Left forelimb (tissue), 1 donor: Measurements from ENCODE around the gene ADCY2.

Source experiments
- DNase-seq: peaks from one replicate; pipeline ENCODE4 v3.0.0-alpha.2; 2018; ENCODE audit warnings: low spot score

ADCY2 gene

GRCh38 chr5:7667216-7667767 is 271.4 kb downstream of the ADCY2 start:
- no peak for DNase-seq

DNA sequence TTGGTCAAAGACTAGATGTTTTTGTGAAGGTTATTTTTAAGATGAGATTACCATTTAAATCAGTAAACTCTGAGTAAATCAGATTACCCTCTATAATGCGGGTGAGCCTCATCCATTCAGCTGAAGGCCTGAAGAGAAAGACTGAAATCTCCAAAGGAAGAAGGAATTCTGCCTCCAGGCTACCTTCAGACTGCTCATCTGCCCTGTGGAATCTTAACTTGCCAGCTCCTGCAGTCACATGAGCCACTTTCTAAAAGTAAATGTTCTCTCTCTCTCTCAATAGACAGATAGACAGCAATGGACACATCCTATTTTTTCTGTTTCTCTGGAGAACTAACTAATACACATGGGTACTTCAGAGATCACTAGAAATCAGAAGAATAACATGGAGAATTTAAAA is 272.2 kb downstream of the ADCY2 start:
- no peak for DNase-seq

DNA sequence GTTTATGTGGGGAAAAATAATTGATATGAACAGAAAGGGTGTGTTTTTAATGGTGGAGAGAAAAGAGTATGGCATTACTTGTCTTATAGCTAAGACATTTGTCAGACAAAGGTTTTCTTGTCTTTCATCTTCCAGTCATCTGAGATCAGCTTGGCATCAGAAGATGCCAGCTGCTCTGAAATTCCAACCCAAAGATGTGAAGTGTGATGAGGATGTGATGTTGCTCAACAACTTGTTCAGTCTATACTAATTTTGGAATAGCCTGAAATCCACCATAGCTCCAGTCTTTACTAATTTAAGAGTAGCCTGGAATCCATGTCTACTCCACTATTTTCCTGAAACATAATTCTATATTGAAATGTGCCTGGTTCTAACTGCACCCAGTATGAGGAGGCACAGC is 272.7 kb downstream of the ADCY2 start:
- no peak for DNase-seq

DNA sequence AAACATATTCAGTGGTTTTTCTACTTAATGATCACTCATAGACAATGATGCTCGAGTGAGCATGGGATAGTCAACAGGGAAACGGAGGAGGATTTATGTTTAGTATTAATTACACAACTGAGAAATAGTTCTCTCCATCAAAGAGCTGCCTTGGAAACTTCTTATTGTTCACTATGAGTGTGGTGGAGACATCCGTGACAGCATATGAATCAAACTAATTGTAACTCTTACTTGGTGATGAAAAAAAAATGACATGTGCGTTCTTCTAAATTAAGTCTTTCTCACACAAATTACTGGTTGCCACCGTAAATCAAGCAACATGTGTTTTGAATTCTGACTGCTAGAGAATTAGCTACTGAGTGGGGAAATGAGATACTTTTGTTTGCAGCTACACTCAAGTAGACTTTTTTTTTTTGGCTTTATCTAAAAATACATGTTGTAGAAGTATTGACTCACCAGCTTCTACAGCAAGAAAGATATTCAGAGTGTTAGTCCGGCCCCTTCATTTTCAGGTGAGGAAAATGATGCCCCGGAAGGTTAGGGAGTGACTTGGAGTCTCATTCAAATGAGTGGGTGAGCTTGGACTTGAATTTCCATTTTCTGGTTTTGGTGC is 275.5 kb downstream of the ADCY2 start:
- DNase-seq = no peak

- DNase-seq = no peak
Measured at GRCh38 chr5:7673658-7674057, 277.7 kb downstream of the ADCY2 start.

- DNase-seq = no peak
Measured at GRCh38 chr5:7676455-7676854, 280.5 kb downstream of the ADCY2 start.

- DNase-seq = no peak
Measured at GRCh38 chr5:7678030-7678429, 282.1 kb downstream of the ADCY2 start.

- no peak for DNase-seq
Measured at GRCh38 chr5:7679663-7680062, 283.7 kb downstream of the ADCY2 start.

GRCh38 chr5:7680260-7680659 is 284.3 kb downstream of the ADCY2 start:
- DNase-seq = no peak

DNA sequence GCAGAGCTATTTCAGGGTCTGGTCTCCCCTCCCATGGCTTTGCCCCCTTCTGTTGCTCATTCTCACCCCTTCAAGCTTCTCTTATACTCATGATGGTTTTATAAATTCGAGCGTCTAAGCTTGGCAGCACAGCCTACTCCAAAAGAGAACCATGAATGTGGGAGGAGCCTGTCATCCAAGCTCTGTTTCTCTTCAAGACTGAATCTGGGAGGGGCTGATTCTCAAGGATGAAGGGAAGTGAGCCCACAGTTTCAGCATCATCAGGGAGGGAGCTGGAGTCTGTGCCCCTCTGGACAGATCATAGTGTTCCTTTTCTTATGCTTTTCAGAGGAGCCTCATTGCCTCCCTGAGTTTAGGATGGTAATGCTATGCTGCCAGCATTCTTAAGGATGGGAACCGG is 286.4 kb downstream of the ADCY2 start:
- DNase-seq = no peak

DNA sequence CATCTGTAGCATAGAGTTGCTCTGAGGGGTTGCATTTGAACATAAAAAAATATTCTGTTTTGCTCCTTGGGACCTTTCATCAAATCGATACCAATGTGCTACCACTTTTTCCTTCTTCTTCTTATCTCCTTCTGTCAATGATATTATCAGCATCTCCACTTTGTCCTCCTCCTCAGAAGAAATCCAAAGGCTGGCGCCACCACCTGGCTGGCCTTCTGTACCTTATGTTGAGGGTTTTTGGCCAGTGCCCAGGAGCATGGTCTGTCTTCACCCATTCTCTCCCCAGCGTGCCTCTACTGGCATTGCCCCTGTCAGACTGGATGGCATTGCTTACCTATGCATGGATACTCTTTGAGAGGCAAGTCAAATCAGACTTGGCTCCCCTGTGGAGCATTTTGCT is 287.8 kb downstream of the ADCY2 start:
- DNase-seq = no peak

DNA sequence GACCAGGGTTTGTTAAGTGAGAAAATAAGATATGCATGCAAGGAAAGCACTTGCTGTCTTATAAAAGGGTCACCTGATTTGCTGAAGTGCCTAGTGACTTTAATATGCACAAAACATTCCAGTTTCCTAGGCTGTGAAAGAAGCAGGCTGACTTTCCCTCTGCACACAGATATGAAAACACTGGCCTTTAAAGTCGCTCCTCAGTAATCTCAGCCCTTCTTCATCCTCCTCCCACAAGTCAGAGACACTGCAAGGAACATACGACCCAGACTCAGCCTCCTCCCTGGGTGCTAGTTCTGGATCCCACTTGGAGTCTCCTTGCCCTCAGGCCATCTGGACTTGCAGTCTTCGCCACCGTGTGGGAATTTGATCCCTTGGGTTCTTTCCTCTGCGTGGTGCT is 288.9 kb downstream of the ADCY2 start:
- DNase-seq = no peak

GRCh38 chr5:7686794-7687193 is 290.9 kb downstream of the ADCY2 start:
- DNase-seq = no peak

GRCh38 chr5:7690557-7690956 is 294.6 kb downstream of the ADCY2 start:
- no peak for DNase-seq

DNA sequence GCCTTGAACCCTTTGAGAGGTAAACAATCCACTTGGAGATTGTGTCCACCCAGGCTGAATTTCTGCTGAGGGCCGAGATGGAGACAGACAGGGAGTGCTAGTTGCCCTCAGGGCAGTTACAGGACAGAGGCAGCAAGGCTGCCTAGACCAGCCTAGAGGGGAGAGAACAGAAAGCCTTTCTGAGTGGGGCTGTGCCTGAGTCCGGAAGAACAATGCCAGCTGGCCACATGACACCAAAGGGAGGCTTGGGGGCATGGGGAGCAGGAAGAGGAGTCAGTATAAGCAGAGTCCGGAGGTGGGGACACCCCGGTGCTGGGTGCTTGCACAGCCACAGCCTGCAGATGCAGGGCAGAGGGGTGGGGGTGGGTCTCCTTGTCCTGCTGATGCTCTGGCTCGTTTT is 309.3 kb downstream of the ADCY2 start:
- no peak for DNase-seq

- DNase-seq = no peak
Measured at GRCh38 chr5:7705736-7706135, 309.8 kb downstream of the ADCY2 start.

DNA sequence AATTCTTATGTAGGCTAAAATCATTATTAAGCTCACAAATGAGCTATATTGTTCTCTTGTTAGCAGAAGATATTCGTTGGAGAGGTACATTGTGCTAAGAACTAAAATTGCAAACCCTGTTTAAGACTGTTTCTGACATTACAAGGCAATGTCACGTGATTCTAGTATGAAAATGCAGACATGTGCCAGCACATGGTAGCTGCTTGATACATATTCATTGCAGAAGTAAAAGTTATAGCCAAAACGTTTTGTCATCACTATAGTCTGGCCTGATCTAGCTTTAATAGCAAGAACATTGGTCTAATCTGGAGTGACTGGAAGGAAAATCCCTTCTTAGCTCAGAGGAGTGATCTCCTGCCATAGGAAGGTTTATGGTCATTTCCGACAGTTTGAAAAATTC is 310.3 kb downstream of the ADCY2 start:
- DNase-seq = no peak

DNA sequence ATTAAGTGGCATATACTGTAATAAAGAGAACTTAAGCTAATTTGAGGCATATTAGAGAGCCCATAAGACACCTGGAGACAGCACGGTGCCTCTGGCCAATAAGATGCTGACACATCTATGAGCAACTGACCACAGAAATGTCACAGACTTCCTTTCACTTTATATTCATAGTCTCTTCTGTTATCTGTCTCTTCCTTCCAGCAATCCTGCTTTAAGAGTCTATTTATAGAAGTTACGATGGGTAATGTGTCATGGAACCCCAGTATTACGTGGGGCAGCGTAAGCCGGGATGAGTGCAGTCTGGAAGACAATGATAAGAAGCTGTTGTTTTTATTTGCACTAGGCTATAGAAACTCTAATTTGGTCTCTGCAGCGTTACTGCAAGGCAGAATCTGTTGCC is 318.2 kb downstream of the ADCY2 start:
- no peak for DNase-seq

DNA sequence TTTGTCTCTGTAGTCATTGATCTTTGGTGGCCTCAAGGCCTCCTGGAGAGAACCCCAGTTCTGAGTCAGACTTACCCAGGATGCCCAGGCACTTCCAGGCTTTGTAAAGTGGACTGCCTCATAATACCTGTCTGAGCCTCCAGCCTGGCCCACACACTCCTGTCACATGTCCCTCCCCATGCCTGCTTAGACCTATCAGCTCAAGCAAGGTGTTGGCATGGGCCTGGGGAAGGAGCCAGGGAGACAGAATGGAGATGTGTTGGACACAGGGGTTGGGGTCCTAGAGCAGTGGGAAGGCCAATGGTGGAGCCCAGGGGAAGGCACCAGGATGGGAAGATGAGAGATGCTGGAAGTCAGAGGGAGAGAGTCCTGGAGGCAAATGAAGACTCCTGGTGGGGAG is 318.8 kb downstream of the ADCY2 start:
- DNase-seq = no peak

- DNase-seq = no peak
Measured at GRCh38 chr5:7717691-7718090, 321.8 kb downstream of the ADCY2 start.

DNA sequence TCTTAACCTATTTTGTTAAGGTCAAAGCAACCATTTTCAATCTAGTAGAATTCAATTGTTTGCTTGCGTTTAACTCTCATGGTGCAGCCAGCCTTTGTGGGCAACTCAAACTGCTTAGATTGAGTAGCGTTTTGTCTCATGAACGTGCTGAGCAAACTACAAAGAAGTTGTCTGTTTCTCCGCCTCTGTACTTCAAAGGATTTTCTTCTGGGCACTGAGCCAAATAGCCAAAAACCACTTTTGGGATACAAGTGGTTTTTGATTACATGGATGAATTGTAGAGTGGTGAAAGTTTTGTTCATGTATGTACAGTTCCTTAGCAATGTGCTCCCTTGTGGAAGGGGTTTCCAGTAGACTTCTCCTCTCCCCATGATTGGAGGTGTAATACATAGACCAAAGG is 332.1 kb downstream of the ADCY2 start:
- no peak for DNase-seq

DNA sequence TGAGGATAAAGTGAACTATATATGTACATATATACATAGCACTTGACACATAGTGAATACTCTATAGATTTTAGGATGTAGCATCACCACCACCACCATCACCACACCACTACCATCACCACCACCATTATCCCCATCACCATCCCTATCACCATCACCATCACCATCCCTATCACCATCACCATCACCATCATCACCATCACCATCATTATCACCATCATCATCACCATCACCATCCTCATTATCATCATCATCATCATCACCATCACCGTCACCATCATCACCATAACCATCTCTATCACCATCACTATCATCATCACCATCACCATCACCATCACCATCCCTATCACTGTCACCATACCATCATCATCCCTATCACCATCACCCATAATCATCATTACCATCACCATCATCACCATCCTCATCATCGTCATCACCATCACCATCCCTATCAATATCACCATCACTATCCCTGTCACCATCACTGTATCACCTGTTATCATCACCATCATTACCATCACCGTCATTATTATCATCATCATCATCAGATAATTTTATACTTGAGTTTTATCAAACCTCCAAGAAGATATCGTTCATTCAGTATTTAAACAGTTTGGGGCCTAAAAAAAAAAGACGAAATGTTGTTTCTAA is 345.6 kb downstream of the ADCY2 start:
- no peak for DNase-seq

GRCh38 chr5:7742241-7742656 is 346.3 kb downstream of the ADCY2 start:
- DNase-seq = no peak
